H1 (cell line): ENCODE results near the gene DHPS. TPM values are rescaled to one million over a fixed set of nuclear protein-coding genes. Genes with fewer than 3 reads are reported as not detected.

Experiments
- BRCA1 ChIP-seq: IDR thresholded peaks from 2 replicates; pipeline ENCODE4 v1.6.1; 2012; ENCODE audit warnings: low read depth, low read length, improper control_type of control experiment
- CBX5 ChIP-seq: fragments of 300-800, 300-1000 bp; sonication (generic); IDR thresholded peaks from 2 replicates; pipeline ENCODE4 v1.7.1; 2016; ENCODE audit warnings: antibody characterized with exemption, low read length, low read depth
- GABPA ChIP-seq: IDR thresholded peaks from 2 replicates; pipeline ENCODE4 v1.6.1; 2011; ENCODE audit warnings: mild to moderate bottlenecking, low read length, moderate library complexity, borderline replicate concordance; ENCODE audit not compliant: insufficient read depth
- HDAC2 ChIP-seq, 2 experiments: fragments of 300-600 bp in 1 of 2; sonication (generic) in 1 of 2; IDR thresholded peaks; 2 replicates each; pipeline ENCODE4 v1.6.1; 2011 to 2012; ENCODE audit warnings: low read depth in 2 of 2, low read length in 2 of 2, mild to moderate bottlenecking in 2 of 2, moderate library complexity in 2 of 2, borderline replicate concordance in 1 of 2, inconsistent platforms in 1 of 2
- NRF1 ChIP-seq: IDR thresholded peaks from 2 replicates; pipeline ENCODE4 v1.6.1; 2011; ENCODE audit warnings: mild to moderate bottlenecking, low read depth, low read length, improper control_type of control experiment
- TCF12 ChIP-seq: IDR thresholded peaks from 2 replicates; pipeline ENCODE4 v1.6.1; 2011; ENCODE audit warnings: low read depth, mild to moderate bottlenecking, low read length
- polyA plus RNA-seq, 7 experiments: library from polyadenylated mRNA; depleted of rRNA in 3 of 7; stranded (reverse) in 5 of 7; unstranded in 2 of 7; fragments of >200 nt in 5 of 7; fragments of 200-250 nt in 2 of 7; gene quantifications; 1 replicate in 5 of 7; 2 replicates in 1 of 7; 4 replicates in 1 of 7; pipeline versions ENCODE4 v1.2.1 to v1.2.3, GENCODE V29; 2011 to 2013; ENCODE audit warnings: missing spikeins in 2 of 7, mixed read lengths in 2 of 7
- total RNA-seq: library from RNA; stranded (reverse); fragmentation: NEBNext Ultra II Directional; extraction: Animal tissue kit (Norgen Biotek cat#: 25700); gene quantifications from 2 replicates; pipeline ENCODE4 v1.2.1, GENCODE V29; 2021
- TF ChIP-seq, protein P1 (sequence below): fragments of 300-600 bp; sonication (generic); IDR thresholded peaks from 2 replicates; pipeline ENCODE4 v1.7.1; 2012; ENCODE audit warnings: low read length, moderate library complexity, mild to moderate bottlenecking, inconsistent platforms; ENCODE audit not compliant: insufficient replicate concordance
- TF ChIP-seq, protein P2 (sequence below), 3 experiments: IDR thresholded peaks; 1 replicate in 2 of 3; 2 replicates in 1 of 3; pipeline versions ENCODE4 v1.5.1 to v1.6.1; 2011; ENCODE audit warnings: low read length in 3 of 3, mild to moderate bottlenecking in 3 of 3, inconsistent platforms in 2 of 3, low read depth in 1 of 3, moderate library complexity in 1 of 3; ENCODE audit not compliant: insufficient read depth in 1 of 3; ENCODE audit errors: control extremely low read depth in 1 of 3
- TF ChIP-seq, protein P3 (sequence below): IDR thresholded peaks from 2 replicates; pipeline ENCODE4 v1.6.1; 2012; ENCODE audit warnings: inconsistent platforms

The DHPS gene
- total and polyA plus RNA-seq, 2 of the 8 experiments (the other 6 are each of a cell fraction or from before 2014, with no cell fraction given), result 86.6 to 99.6 TPM

DNA sequence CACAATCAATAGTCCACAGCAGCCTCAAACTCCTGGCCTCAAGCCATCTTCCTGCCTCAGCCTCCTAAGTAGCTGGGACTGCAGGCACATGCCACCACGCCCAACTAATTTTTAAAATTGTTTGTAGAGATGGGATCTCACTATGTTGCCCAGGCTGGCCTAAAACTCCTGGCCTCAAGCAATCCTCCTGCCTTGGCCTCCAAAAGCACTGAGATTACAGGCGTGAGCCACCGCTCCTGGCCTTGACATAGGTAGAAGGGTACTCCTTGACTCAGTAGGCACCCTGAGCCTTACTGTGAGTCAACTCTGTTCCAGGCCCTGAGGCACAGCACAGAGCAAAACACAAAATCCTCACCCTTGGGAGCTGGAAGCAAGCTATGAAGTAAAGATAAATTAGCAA, 34.2 kb upstream of the DHPS start (continued):
- TF ChIP-seq, protein P1, sequence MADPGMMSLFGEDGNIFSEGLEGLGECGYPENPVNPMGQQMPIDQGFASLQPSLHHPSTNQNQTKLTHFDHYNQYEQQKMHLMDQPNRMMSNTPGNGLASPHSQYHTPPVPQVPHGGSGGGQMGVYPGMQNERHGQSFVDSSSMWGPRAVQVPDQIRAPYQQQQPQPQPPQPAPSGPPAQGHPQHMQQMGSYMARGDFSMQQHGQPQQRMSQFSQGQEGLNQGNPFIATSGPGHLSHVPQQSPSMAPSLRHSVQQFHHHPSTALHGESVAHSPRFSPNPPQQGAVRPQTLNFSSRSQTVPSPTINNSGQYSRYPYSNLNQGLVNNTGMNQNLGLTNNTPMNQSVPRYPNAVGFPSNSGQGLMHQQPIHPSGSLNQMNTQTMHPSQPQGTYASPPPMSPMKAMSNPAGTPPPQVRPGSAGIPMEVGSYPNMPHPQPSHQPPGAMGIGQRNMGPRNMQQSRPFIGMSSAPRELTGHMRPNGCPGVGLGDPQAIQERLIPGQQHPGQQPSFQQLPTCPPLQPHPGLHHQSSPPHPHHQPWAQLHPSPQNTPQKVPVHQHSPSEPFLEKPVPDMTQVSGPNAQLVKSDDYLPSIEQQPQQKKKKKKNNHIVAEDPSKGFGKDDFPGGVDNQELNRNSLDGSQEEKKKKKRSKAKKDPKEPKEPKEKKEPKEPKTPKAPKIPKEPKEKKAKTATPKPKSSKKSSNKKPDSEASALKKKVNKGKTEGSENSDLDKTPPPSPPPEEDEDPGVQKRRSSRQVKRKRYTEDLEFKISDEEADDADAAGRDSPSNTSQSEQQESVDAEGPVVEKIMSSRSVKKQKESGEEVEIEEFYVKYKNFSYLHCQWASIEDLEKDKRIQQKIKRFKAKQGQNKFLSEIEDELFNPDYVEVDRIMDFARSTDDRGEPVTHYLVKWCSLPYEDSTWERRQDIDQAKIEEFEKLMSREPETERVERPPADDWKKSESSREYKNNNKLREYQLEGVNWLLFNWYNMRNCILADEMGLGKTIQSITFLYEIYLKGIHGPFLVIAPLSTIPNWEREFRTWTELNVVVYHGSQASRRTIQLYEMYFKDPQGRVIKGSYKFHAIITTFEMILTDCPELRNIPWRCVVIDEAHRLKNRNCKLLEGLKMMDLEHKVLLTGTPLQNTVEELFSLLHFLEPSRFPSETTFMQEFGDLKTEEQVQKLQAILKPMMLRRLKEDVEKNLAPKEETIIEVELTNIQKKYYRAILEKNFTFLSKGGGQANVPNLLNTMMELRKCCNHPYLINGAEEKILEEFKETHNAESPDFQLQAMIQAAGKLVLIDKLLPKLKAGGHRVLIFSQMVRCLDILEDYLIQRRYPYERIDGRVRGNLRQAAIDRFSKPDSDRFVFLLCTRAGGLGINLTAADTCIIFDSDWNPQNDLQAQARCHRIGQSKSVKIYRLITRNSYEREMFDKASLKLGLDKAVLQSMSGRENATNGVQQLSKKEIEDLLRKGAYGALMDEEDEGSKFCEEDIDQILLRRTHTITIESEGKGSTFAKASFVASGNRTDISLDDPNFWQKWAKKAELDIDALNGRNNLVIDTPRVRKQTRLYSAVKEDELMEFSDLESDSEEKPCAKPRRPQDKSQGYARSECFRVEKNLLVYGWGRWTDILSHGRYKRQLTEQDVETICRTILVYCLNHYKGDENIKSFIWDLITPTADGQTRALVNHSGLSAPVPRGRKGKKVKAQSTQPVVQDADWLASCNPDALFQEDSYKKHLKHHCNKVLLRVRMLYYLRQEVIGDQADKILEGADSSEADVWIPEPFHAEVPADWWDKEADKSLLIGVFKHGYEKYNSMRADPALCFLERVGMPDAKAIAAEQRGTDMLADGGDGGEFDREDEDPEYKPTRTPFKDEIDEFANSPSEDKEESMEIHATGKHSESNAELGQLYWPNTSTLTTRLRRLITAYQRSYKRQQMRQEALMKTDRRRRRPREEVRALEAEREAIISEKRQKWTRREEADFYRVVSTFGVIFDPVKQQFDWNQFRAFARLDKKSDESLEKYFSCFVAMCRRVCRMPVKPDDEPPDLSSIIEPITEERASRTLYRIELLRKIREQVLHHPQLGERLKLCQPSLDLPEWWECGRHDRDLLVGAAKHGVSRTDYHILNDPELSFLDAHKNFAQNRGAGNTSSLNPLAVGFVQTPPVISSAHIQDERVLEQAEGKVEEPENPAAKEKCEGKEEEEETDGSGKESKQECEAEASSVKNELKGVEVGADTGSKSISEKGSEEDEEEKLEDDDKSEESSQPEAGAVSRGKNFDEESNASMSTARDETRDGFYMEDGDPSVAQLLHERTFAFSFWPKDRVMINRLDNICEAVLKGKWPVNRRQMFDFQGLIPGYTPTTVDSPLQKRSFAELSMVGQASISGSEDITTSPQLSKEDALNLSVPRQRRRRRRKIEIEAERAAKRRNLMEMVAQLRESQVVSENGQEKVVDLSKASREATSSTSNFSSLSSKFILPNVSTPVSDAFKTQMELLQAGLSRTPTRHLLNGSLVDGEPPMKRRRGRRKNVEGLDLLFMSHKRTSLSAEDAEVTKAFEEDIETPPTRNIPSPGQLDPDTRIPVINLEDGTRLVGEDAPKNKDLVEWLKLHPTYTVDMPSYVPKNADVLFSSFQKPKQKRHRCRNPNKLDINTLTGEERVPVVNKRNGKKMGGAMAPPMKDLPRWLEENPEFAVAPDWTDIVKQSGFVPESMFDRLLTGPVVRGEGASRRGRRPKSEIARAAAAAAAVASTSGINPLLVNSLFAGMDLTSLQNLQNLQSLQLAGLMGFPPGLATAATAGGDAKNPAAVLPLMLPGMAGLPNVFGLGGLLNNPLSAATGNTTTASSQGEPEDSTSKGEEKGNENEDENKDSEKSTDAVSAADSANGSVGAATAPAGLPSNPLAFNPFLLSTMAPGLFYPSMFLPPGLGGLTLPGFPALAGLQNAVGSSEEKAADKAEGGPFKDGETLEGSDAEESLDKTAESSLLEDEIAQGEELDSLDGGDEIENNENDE, result no peak
- TF ChIP-seq HDAC2 (IDR thresholded peaks at IDR 0.05; ENCODE audit: borderline replicate concordance in 1 of 2, low read depth in 2 of 2, low read length in 2 of 2) (no peak), GABPA (no peak), CBX5 (no peak), NRF1 (no peak), TCF12 (no peak), BRCA1 (no peak)
- TF ChIP-seq, protein P2, sequence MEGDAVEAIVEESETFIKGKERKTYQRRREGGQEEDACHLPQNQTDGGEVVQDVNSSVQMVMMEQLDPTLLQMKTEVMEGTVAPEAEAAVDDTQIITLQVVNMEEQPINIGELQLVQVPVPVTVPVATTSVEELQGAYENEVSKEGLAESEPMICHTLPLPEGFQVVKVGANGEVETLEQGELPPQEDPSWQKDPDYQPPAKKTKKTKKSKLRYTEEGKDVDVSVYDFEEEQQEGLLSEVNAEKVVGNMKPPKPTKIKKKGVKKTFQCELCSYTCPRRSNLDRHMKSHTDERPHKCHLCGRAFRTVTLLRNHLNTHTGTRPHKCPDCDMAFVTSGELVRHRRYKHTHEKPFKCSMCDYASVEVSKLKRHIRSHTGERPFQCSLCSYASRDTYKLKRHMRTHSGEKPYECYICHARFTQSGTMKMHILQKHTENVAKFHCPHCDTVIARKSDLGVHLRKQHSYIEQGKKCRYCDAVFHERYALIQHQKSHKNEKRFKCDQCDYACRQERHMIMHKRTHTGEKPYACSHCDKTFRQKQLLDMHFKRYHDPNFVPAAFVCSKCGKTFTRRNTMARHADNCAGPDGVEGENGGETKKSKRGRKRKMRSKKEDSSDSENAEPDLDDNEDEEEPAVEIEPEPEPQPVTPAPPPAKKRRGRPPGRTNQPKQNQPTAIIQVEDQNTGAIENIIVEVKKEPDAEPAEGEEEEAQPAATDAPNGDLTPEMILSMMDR (IDR thresholded peaks at IDR 0.05; ENCODE audit: control extremely low read depth in 1 of 3, insufficient read depth in 1 of 3, low read depth in 1 of 3, low read length in 3 of 3), result no peak
- TF ChIP-seq, protein P3, sequence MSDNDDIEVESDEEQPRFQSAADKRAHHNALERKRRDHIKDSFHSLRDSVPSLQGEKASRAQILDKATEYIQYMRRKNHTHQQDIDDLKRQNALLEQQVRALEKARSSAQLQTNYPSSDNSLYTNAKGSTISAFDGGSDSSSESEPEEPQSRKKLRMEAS, result no peak
